GM12878 (cell line): ENCODE measurements around the gene LYPD4. TPM values are rescaled to one million over a fixed set of nuclear protein-coding genes. Genes with fewer than 3 reads are reported as not detected.

Source experiments
- ATAC-seq: fragments of 200-7000 bp; cut with Tn5 transposase; 3 replicates; pipeline ENCODE4 v1.9.1; 2020; ENCODE audit warnings: mild to moderate bottlenecking, moderate library complexity
- BruUV-seq: library from RNA; stranded (reverse); fragments of 400-500 nt; replicated peaks from 2 replicates; lab custom pipeline; 2021; lab: Mats Ljungman, UMichigan
- CTCF ChIA-PET: fragments of 300-600 bp; sonication (Branson Sonifier 250); formaldehyde crosslinking; extraction: SDS; loops from one replicate; lab custom pipeline; 2021; ENCODE audit warnings: inconsistent platforms; lab: Yijun Ruan, JAX
- POLR2A ChIA-PET: fragments of 350-600 bp; formaldehyde crosslinking; extraction: SDS; loops from one replicate; lab custom pipeline; 2021; ENCODE audit warnings: inconsistent platforms; lab: Charles Lee
- RAD21 ChIA-PET: fragments of 300-600 bp; sonication (Branson Sonifier 250); formaldehyde crosslinking; loops from one replicate; lab custom pipeline; 2023; ENCODE audit warnings: antibody characterized with exemption; ENCODE audit not compliant: unreplicated experiment; lab: Charles Lee
- SMC1A ChIA-PET: fragments of 300-600 bp; sonication (Branson Sonifier 250); formaldehyde crosslinking; loops from one replicate; lab custom pipeline; 2023; ENCODE audit not compliant: unreplicated experiment, uncharacterized antibody; lab: Charles Lee
- DNase-seq: peaks from one replicate; pipeline ENCODE4 v3.0.0-alpha.2; 2011; ENCODE audit warnings: low read depth, low spot score
- FAIRE-seq: peaks from 3 replicates; lab custom pipeline; 2011; peaks lifted over from hg19 to GRCh38; lab: Jason Lieb, UNC
- H2AFZ ChIP-seq: 2 replicates; pipeline ENCODE4 v1.6.0; 2011; ENCODE audit warnings: low read depth, low read length, control low read depth; ENCODE audit not compliant: control insufficient read depth
- H3K27ac ChIP-seq: 2 replicates; pipeline ENCODE4 v1.5.1; 2011; ENCODE audit warnings: control low read depth; ENCODE audit not compliant: control insufficient read depth, insufficient read depth
- H3K27me3 ChIP-seq, 2 experiments: replicated peaks in 1 of 2; 2 replicates each; pipeline versions ENCODE4 v1.6.0 to v1.6.1; 2011; ENCODE audit warnings: low read length in 1 of 2; ENCODE audit not compliant: control insufficient read depth in 2 of 2, insufficient read depth in 2 of 2
- H3K36me3 ChIP-seq, 2 experiments: 2 replicates each; pipeline ENCODE4 v1.5.1; 2011; ENCODE audit warnings: low read length in 1 of 2; ENCODE audit not compliant: control insufficient read depth in 2 of 2, insufficient read depth in 2 of 2
- H3K4me1 ChIP-seq: 2 replicates; pipeline ENCODE4 v1.6.1; 2011; ENCODE audit warnings: mild to moderate bottlenecking, low read length, moderate library complexity, mixed read lengths; ENCODE audit not compliant: control insufficient read depth, insufficient read depth
- H3K4me2 ChIP-seq: 2 replicates; pipeline ENCODE4 v1.6.0; 2011; ENCODE audit warnings: control low read depth; ENCODE audit not compliant: control insufficient read depth, insufficient read depth
- H3K4me3 ChIP-seq: fragments of 200-600 bp; sonication (generic); 2 replicates; pipeline ENCODE4 v1.5.1; 2016
- H3K79me2 ChIP-seq: 2 replicates; pipeline ENCODE4 v1.6.0; 2011; ENCODE audit warnings: low read length; ENCODE audit not compliant: control insufficient read depth, insufficient read depth
- H3K9ac ChIP-seq: 2 replicates; pipeline ENCODE4 v1.8.0; 2011; ENCODE audit warnings: low read length, control low read depth, mixed read lengths; ENCODE audit not compliant: control insufficient read depth, insufficient read depth
- H3K9me3 ChIP-seq: replicated peaks from 3 replicates; pipeline ENCODE4 v1.5.1; 2011; ENCODE audit warnings: mild to moderate bottlenecking, low read length; ENCODE audit not compliant: control insufficient read depth, insufficient read depth
- H4K20me1 ChIP-seq: 2 replicates; pipeline ENCODE4 v1.6.0; 2011; ENCODE audit not compliant: control insufficient read depth, insufficient read depth
- ATF7 ChIP-seq: fragments of 450-650 bp; IDR thresholded peaks from 2 replicates; pipeline ENCODE4 v1.6.1; 2016; ENCODE audit warnings: low read depth, mild to moderate bottlenecking
- BHLHE40 ChIP-seq, 2 experiments: fragments of 450-650 bp in 1 of 2; IDR thresholded peaks; 2 replicates each; pipeline ENCODE4 v1.6.1; 2011 to 2017; ENCODE audit warnings: low read depth in 2 of 2, borderline replicate concordance in 1 of 2, improper control_type of control experiment in 1 of 2, low read length in 1 of 2, mild to moderate bottlenecking in 1 of 2
- ESRRA ChIP-seq: IDR thresholded peaks from 2 replicates; pipeline ENCODE4 v1.6.1; 2012; ENCODE audit warnings: mild to moderate bottlenecking, low read length, improper control_type of control experiment
- IRF4 ChIP-seq: IDR thresholded peaks from 2 replicates; pipeline ENCODE4 v1.6.1; 2011; ENCODE audit warnings: low read depth, low read length
- MTA3 ChIP-seq: IDR thresholded peaks from 2 replicates; pipeline ENCODE4 v1.6.1; 2012; ENCODE audit warnings: low read length, inconsistent platforms, borderline replicate concordance
- NR2F1 ChIP-seq: fragments of 450-650 bp; conservative IDR thresholded peaks from 2 replicates; pipeline ENCODE4 v1.6.1; 2017; ENCODE audit warnings: mild to moderate bottlenecking
- PAX5 ChIP-seq: IDR thresholded peaks from 2 replicates; pipeline ENCODE4 v1.6.1; 2011; ENCODE audit warnings: low read depth, low read length, borderline replicate concordance
- RB1 ChIP-seq: fragments of 450-650 bp; formaldehyde crosslinking; IDR thresholded peaks from 2 replicates; pipeline ENCODE4 v1.6.1; 2017; ENCODE audit warnings: mild to moderate bottlenecking, borderline replicate concordance
- SIN3A ChIP-seq: IDR thresholded peaks from 2 replicates; pipeline ENCODE4 v1.6.1; 2012; ENCODE audit warnings: low read depth, low read length, improper control_type of control experiment
- SMAD5 ChIP-seq: IDR thresholded peaks from 2 replicates; pipeline ENCODE4 v1.6.1; 2016; ENCODE audit warnings: antibody characterized with exemption, low read depth
- SUZ12 ChIP-seq: fragments of 200-600 bp; sonication (generic); IDR thresholded peaks from one replicate; pipeline ENCODE4 v1.6.1; 2018; ENCODE audit warnings: antibody characterized with exemption, mild to moderate bottlenecking; ENCODE audit not compliant: unreplicated experiment
- WGBS: methylation state at CpG from one replicate; pipeline ENCODE4 v1.1.6; 2016; ENCODE audit warnings: low lambda C conversion rate; ENCODE audit not compliant: insufficient replicate concordance, insufficient coverage; ENCODE audit errors: missing lambda C conversion rate; 5-methylcytosine and 5-hydroxymethylcytosine counted together
- in situ Hi-C: fragments of 300-500 bp; cut with MboI; formaldehyde crosslinking; loops from 9 replicates; pipeline ENCODE4 v1.14.3; 2018; ENCODE audit warnings: mixed read lengths
- intact Hi-C: fragments of 100-400 bp; cut with micrococcal nuclease; formaldehyde crosslinking; loops from one replicate; pipeline ENCODE4 v1.14.2; 2022; ENCODE audit not compliant: unreplicated experiment
- polyA plus RNA-seq, 11 experiments: library from polyadenylated mRNA; depleted of rRNA in 4 of 11; unstranded in 6 of 11; stranded (reverse) in 5 of 11; fragments of >200 nt; fragmentation: Nextera tagmentation in 4 of 11; fragmentation: Illumina TruSeq in 1 of 11; extraction: Ambion mirVana in 4 of 11; extraction: Trizol in 1 of 11; gene quantifications; 1 replicate in 1 of 11; 2 replicates in 10 of 11; pipeline versions ENCODE4 v1.2.1 to v1.2.3, GENCODE V29; 2011 to 2016; ENCODE audit warnings: inconsistent platforms in 2 of 11, missing spikeins in 2 of 11, low read depth in 1 of 11
- total RNA-seq, 4 experiments: library from RNA; depleted of rRNA in 3 of 4; stranded (reverse); fragments of >200 nt in 3 of 4; fragmentation: Illumina TruSeq in 1 of 4; extraction: Trizol in 1 of 4; gene quantifications; 2 replicates each; pipeline versions ENCODE4 v1.2.1 to v1.2.3, GENCODE V29; 2013 to 2021
- TF ChIP-seq, protein P1 (sequence below): fragments of 450-650 bp; IDR thresholded peaks from 2 replicates; pipeline ENCODE4 v1.6.1; 2017; ENCODE audit warnings: antibody characterized with exemption, mild to moderate bottlenecking, moderate library complexity
- TF ChIP-seq, protein P2 (sequence below): fragments of 450-650 bp; IDR thresholded peaks from 2 replicates; pipeline ENCODE4 v1.6.1; 2016; ENCODE audit warnings: mild to moderate bottlenecking
- TF ChIP-seq, protein P3 (sequence below): fragments of 450-650 bp; IDR thresholded peaks from 2 replicates; pipeline ENCODE4 v1.6.1; 2017; ENCODE audit warnings: mild to moderate bottlenecking
- TF ChIP-seq, protein P4 (sequence below): fragments of 450-650 bp; IDR thresholded peaks from 2 replicates; pipeline ENCODE4 v1.6.1; 2018; ENCODE audit warnings: mild to moderate bottlenecking, low read depth, moderate library complexity; ENCODE audit not compliant: partially characterized antibody

The LYPD4 gene
- total and polyA plus RNA-seq, 10 of the 15 experiments (the other 5 are each of a cell fraction or from before 2014, with no cell fraction given): not detected

DNA sequence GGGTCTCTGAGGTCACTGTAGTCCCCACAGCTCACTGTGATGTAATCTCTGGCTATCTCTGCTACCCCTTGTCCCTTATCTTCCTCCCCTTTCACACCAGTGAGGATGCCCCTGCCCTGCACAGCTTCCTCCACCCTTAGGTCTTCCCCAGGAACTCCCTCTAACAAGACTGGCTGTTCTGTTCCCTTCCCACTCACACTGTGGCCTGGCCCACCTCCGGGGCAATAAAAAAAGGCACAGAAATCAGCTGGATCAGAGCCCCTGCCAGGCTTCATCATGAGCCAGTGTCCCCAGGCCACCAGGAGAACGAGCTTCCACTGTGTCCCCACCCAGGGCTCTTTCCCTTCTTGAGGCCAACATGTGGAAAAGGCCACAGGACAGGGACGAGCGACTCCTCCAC, 43.5 kb downstream of the LYPD4 start:
- no peaks in the 10 kb centered on the region for H4K20me1 ChIP-seq
- CTCF ChIA-PET: interaction anchor here (0.5 to 0.6 kb wide), 2 partner anchors 48 kb away, joined by 3 to 5 read pairs; no protein-coding TSS in a partner anchor
- TF ChIP-seq, protein P1, sequence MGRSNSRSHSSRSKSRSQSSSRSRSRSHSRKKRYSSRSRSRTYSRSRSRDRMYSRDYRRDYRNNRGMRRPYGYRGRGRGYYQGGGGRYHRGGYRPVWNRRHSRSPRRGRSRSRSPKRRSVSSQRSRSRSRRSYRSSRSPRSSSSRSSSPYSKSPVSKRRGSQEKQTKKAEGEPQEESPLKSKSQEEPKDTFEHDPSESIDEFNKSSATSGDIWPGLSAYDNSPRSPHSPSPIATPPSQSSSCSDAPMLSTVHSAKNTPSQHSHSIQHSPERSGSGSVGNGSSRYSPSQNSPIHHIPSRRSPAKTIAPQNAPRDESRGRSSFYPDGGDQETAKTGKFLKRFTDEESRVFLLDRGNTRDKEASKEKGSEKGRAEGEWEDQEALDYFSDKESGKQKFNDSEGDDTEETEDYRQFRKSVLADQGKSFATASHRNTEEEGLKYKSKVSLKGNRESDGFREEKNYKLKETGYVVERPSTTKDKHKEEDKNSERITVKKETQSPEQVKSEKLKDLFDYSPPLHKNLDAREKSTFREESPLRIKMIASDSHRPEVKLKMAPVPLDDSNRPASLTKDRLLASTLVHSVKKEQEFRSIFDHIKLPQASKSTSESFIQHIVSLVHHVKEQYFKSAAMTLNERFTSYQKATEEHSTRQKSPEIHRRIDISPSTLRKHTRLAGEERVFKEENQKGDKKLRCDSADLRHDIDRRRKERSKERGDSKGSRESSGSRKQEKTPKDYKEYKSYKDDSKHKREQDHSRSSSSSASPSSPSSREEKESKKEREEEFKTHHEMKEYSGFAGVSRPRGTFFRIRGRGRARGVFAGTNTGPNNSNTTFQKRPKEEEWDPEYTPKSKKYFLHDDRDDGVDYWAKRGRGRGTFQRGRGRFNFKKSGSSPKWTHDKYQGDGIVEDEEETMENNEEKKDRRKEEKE: no peak
- TF ChIP-seq ATF7 (no peak), IRF4 (no peak), BHLHE40 (IDR thresholded peaks at IDR 0.05; ENCODE audit: borderline replicate concordance in 1 of 2, low read depth in 2 of 2, low read length in 1 of 2) (no peak), SIN3A (no peak), RB1 (no peak), PAX5 (no peak), NR2F1 (no peak), SMAD5 (no peak), ESRRA (no peak), SUZ12 (no peak), MTA3 (no peak)
- TF ChIP-seq, protein P2, sequence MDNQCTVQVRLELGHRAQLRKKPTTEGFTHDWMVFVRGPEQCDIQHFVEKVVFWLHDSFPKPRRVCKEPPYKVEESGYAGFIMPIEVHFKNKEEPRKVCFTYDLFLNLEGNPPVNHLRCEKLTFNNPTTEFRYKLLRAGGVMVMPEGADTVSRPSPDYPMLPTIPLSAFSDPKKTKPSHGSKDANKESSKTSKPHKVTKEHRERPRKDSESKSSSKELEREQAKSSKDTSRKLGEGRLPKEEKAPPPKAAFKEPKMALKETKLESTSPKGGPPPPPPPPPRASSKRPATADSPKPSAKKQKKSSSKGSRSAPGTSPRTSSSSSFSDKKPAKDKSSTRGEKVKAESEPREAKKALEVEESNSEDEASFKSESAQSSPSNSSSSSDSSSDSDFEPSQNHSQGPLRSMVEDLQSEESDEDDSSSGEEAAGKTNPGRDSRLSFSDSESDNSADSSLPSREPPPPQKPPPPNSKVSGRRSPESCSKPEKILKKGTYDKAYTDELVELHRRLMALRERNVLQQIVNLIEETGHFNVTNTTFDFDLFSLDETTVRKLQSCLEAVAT: no peak
- TF ChIP-seq, protein P3, sequence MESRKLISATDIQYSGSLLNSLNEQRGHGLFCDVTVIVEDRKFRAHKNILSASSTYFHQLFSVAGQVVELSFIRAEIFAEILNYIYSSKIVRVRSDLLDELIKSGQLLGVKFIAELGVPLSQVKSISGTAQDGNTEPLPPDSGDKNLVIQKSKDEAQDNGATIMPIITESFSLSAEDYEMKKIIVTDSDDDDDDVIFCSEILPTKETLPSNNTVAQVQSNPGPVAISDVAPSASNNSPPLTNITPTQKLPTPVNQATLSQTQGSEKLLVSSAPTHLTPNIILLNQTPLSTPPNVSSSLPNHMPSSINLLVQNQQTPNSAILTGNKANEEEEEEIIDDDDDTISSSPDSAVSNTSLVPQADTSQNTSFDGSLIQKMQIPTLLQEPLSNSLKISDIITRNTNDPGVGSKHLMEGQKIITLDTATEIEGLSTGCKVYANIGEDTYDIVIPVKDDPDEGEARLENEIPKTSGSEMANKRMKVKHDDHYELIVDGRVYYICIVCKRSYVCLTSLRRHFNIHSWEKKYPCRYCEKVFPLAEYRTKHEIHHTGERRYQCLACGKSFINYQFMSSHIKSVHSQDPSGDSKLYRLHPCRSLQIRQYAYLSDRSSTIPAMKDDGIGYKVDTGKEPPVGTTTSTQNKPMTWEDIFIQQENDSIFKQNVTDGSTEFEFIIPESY: no peak
- TF ChIP-seq, protein P4, sequence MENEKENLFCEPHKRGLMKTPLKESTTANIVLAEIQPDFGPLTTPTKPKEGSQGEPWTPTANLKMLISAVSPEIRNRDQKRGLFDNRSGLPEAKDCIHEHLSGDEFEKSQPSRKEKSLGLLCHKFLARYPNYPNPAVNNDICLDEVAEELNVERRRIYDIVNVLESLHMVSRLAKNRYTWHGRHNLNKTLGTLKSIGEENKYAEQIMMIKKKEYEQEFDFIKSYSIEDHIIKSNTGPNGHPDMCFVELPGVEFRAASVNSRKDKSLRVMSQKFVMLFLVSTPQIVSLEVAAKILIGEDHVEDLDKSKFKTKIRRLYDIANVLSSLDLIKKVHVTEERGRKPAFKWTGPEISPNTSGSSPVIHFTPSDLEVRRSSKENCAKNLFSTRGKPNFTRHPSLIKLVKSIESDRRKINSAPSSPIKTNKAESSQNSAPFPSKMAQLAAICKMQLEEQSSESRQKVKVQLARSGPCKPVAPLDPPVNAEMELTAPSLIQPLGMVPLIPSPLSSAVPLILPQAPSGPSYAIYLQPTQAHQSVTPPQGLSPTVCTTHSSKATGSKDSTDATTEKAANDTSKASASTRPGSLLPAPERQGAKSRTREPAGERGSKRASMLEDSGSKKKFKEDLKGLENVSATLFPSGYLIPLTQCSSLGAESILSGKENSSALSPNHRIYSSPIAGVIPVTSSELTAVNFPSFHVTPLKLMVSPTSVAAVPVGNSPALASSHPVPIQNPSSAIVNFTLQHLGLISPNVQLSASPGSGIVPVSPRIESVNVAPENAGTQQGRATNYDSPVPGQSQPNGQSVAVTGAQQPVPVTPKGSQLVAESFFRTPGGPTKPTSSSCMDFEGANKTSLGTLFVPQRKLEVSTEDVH: no peak
- H3K27ac ChIP-seq: no peak overlapping the region
- H3K9ac ChIP-seq: no peak overlapping the region
- no peak overlapping the region for H2AFZ ChIP-seq
- no TSS peak for BruUV-seq
- no peak for ATAC-seq
- no peaks in the 10 kb centered on the region; the same call in 1 of the 2 replicates for H3K4me1 ChIP-seq
- no peak for FAIRE-seq
- no peaks in the 10 kb centered on the region for H3K9me3 ChIP-seq
- H3K27me3 ChIP-seq: no peaks in the 10 kb centered on the region
- in situ Hi-C loops (no loop called here), intact Hi-C loops (no loop called here)
- RAD21 ChIA-PET: no interaction called here
- POLR2A ChIA-PET: interaction anchor here (0.6 kb wide), 1 partner anchor 56 kb away, joined by 4 read pairs; no protein-coding TSS in a partner anchor
- DNase-seq: no peak
- WGBS: 31% methylated on average over 4 of the region's 4 CpGs
- H3K4me2 ChIP-seq: no peak overlapping the region
- no peaks in the 10 kb centered on the region for H3K79me2 ChIP-seq
- H3K36me3 ChIP-seq: no peaks in the 10 kb centered on the region
- SMC1A ChIA-PET: no interaction called here
- H3K4me3 ChIP-seq: no peak overlapping the region
